B cell (primary cell): ENCODE measurements around the gene PAEP. TPM values are rescaled to one million over a fixed set of nuclear protein-coding genes. Genes with fewer than 3 reads are reported as not detected.

ENCODE experiments used
- ATAC-seq: fragments of 200-7000 bp; cut with Tn5 transposase; one replicate; pipeline ENCODE4 v1.10.0; 2021; ENCODE audit warnings: low read depth, mild to moderate bottlenecking, moderate number of reproducible peaks, moderate library complexity
- CTCF ChIA-PET: fragments of 350-600 bp; sonication (Branson Sonifier 250); formaldehyde crosslinking; loops from one replicate; lab custom pipeline; 2021; ENCODE audit warnings: antibody characterized with exemption, inconsistent platforms; lab: Charles Lee
- POLR2A ChIA-PET: fragments of 350-600 bp; sonication (Branson Sonifier 250); formaldehyde crosslinking; loops from one replicate; lab custom pipeline; 2021; ENCODE audit warnings: antibody characterized with exemption; lab: Charles Lee
- DNase-seq: peaks from one replicate; pipeline ENCODE4 v3.0.0; 2013
- H2AFZ ChIP-seq: 2 replicates; pipeline ENCODE4 v1.6.1; 2012; ENCODE audit warnings: mild to moderate bottlenecking, low read depth, low read length; ENCODE audit not compliant: insufficient read depth, poor library complexity, severe bottlenecking
- H3K27ac ChIP-seq, 2 donors: 1 replicate in 1 of 2; 2 replicates in 1 of 2; pipeline ENCODE4 v1.5.1; 2012 to 2013; ENCODE audit warnings: low read length in 2 of 2, mild to moderate bottlenecking in 2 of 2, moderate library complexity in 1 of 2
- H3K27me3 ChIP-seq, 4 experiments: fragments of 200-600 bp in 1 of 4; sonication (generic) in 1 of 4; replicated peaks in 1 of 4; 1 replicate in 2 of 4; 2 replicates in 2 of 4; pipeline versions ENCODE4 v1.6.1 to v1.7.0; 2013 to 2016; ENCODE audit warnings: low read length in 3 of 4, mild to moderate bottlenecking in 2 of 4, mixed read lengths in 1 of 4, moderate library complexity in 1 of 4; ENCODE audit not compliant: insufficient read depth in 4 of 4, control insufficient read depth in 3 of 4; ENCODE audit errors: control extremely low read depth in 1 of 4
- H3K36me3 ChIP-seq, 2 experiments: replicated peaks in 1 of 2; 1 replicate in 1 of 2; 2 replicates in 1 of 2; pipeline versions ENCODE4 v1.6.1 to v1.7.1; 2013; ENCODE audit warnings: low read length in 1 of 2; ENCODE audit not compliant: insufficient read depth in 2 of 2, control insufficient read depth in 1 of 2; ENCODE audit errors: control extremely low read depth in 1 of 2, extremely low read depth in 1 of 2
- H3K4me1 ChIP-seq, 2 donors: fragments of 200-600 bp in 1 of 2; sonication (generic) in 1 of 2; 1 replicate in 1 of 2; 2 replicates in 1 of 2; pipeline versions ENCODE4 v1.5.1 to v1.6.1; 2013 to 2017; ENCODE audit warnings: low read length in 2 of 2; ENCODE audit not compliant: control insufficient read depth in 2 of 2, insufficient read depth in 2 of 2
- H3K4me2 ChIP-seq: replicated peaks from 2 replicates; pipeline ENCODE3; 2012; ENCODE audit warnings: mild to moderate bottlenecking, low read depth, low read length; ENCODE audit not compliant: poor library complexity, severe bottlenecking
- H3K4me3 ChIP-seq, 5 experiments: fragments of 200-600 bp in 1 of 5; sonication (generic) in 1 of 5; 1 replicate in 3 of 5; 2 replicates in 2 of 5; pipeline versions ENCODE4 v1.5.1 to v1.7.0; 2011 to 2016; ENCODE audit warnings: low read length in 4 of 5, mild to moderate bottlenecking in 4 of 5, low read depth in 2 of 5, control low read depth in 1 of 5, moderate library complexity in 1 of 5; ENCODE audit not compliant: insufficient read depth in 1 of 5; ENCODE audit errors: control extremely low read depth in 1 of 5, extremely low read depth in 1 of 5
- H3K79me2 ChIP-seq: fragments of 200-600 bp; sonication (generic); one replicate; pipeline ENCODE4 v1.6.0; 2016; ENCODE audit warnings: low read length; ENCODE audit not compliant: control insufficient read depth, insufficient read depth
- H3K9ac ChIP-seq: fragments of 200-600 bp; sonication (generic); 2 replicates; pipeline ENCODE4 v1.6.1; 2017; ENCODE audit warnings: mild to moderate bottlenecking, low read length, moderate library complexity
- H3K9me3 ChIP-seq, 3 donors: one replicate each; pipeline versions ENCODE4 v1.6.1 to v1.7.1; 2013; ENCODE audit warnings: low read length in 2 of 3; ENCODE audit not compliant: control insufficient read depth in 2 of 3, insufficient read depth in 1 of 3; ENCODE audit errors: control extremely low read depth in 1 of 3
- H4K20me1 ChIP-seq: 2 replicates; pipeline ENCODE4 v1.6.0; 2012; ENCODE audit warnings: mild to moderate bottlenecking, low read length; ENCODE audit not compliant: insufficient read depth, control insufficient read depth, poor library complexity, severe bottlenecking
- H3K27ac Mint-ChIP-seq: one replicate; pipeline ENCODE4 v1.8.0; 2021; ENCODE audit warnings: mixed read lengths
- H3K27me3 Mint-ChIP-seq: one replicate; pipeline ENCODE4 v1.8.0; 2021; ENCODE audit warnings: mixed read lengths
- H3K4me1 Mint-ChIP-seq: one replicate; pipeline ENCODE4 v1.8.0; 2021; ENCODE audit warnings: mixed read lengths
- H3K4me3 Mint-ChIP-seq: one replicate; pipeline ENCODE4 v1.8.0; 2021; ENCODE audit warnings: mixed read lengths
- H3K9me3 Mint-ChIP-seq: one replicate; pipeline ENCODE4 v1.8.0; 2022; ENCODE audit warnings: mixed read lengths; ENCODE audit not compliant: insufficient read depth
- CTCF ChIP-seq: fragments of 200-600 bp; IDR thresholded peaks from one replicate; pipeline ENCODE4 v1.8.0; 2022; ENCODE audit warnings: antibody characterized with exemption, mild to moderate bottlenecking
- EZH2 ChIP-seq: IDR thresholded peaks from 2 replicates; pipeline ENCODE4 v1.6.1; 2012; ENCODE audit warnings: borderline replicate concordance, low read depth, mild to moderate bottlenecking, moderate library complexity, low read length; ENCODE audit not compliant: insufficient read depth, poor library complexity, severe bottlenecking
- WGBS: methylation state at CpG from one replicate; pipeline ENCODE4 v1.1.5; 2013; ENCODE audit warnings: missing lambda C conversion rate; ENCODE audit not compliant: insufficient coverage; 5-methylcytosine and 5-hydroxymethylcytosine counted together
- intact Hi-C: fragments of 100-400 bp; cut with micrococcal nuclease; formaldehyde crosslinking; loops from one replicate; pipeline ENCODE4 v1.10.0; 2022
- polyA plus RNA-seq: library from polyadenylated mRNA; depleted of rRNA; stranded (reverse); fragments of >200 nt; gene quantifications from 2 replicates; pipeline ENCODE4 v1.2.3, GENCODE V29; 2012
- total RNA-seq, 2 donors: library from RNA; stranded (reverse); fragments of 120-200 nt in 1 of 2; gene quantifications; 1 replicate in 1 of 2; 2 replicates in 1 of 2; pipeline versions ENCODE4 v1.2.3 to v1.2.4, GENCODE V29; 2013 to 2022

Gene PAEP
- total and polyA plus RNA-seq, 2 donors (not counting 1 experiment from before 2014, with no cell fraction given): not detected

- no peak overlapping the region for H3K9ac ChIP-seq
- Mint-ChIP-seq H3K27me3 (peaks cover 14% of the 10 kb centered on the region), H3K4me1 (no peaks in the 10 kb centered on the region), H3K9me3 (no peaks in the 10 kb centered on the region), H3K4me3 (no peak overlapping the region), H3K27ac (no peak overlapping the region)
- H3K36me3 ChIP-seq: no peaks in the 10 kb centered on the region
- ChIA-PET POLR2A (no interaction called here), CTCF (no interaction called here)
- no peak overlapping the region for H3K27ac ChIP-seq
- no peaks in the 10 kb centered on the region for H3K4me1 ChIP-seq
- DNase-seq: no peak
- no peak overlapping the region for H3K4me2 ChIP-seq
- H3K4me3 ChIP-seq: no peak overlapping the region
- no peaks in the 10 kb centered on the region for H3K9me3 ChIP-seq
- no peak for ATAC-seq
- H2AFZ ChIP-seq: no peak overlapping the region
- H3K27me3 ChIP-seq: no peaks in the 10 kb centered on the region
- no peaks in the 10 kb centered on the region for H3K79me2 ChIP-seq
- no peaks in the 10 kb centered on the region for H4K20me1 ChIP-seq
- intact Hi-C loops: no loop called here
- no peak for TF ChIP-seq EZH2
- no peak for TF ChIP-seq CTCF
- WGBS: no CpG with 5 or more reads among the region's 7 CpGs
Observed at GRCh38 chr9:135587658-135588057, 26.1 kb downstream of the PAEP start.

GRCh38 chr9:135588371-135588770 lies 26.8 kb downstream of the PAEP start:
- WGBS: 88% methylated on average over 9 of the region's 9 CpGs
- peaks cover 14% of the 10 kb centered on the region for H3K27me3 Mint-ChIP-seq

More at GRCh38 chr9:135588371-135588770, 26.8 kb downstream of the PAEP start:
- no peaks in the 10 kb centered on the region for H3K27me3 ChIP-seq
- ChIA-PET CTCF (no interaction called here), POLR2A (no interaction called here)
- H4K20me1 ChIP-seq: no peaks in the 10 kb centered on the region
- Mint-ChIP-seq H3K4me3 (no peak overlapping the region), H3K9me3 (no peaks in the 10 kb centered on the region), H3K4me1 (no peaks in the 10 kb centered on the region), H3K27ac (no peak overlapping the region)
- H3K9me3 ChIP-seq: no peaks in the 10 kb centered on the region
- no peak overlapping the region for H3K4me2 ChIP-seq
- TF ChIP-seq EZH2 (no peak), CTCF (no peak)
- H3K79me2 ChIP-seq: no peaks in the 10 kb centered on the region
- DNase-seq (no peak), ATAC-seq (no peak)
- H3K4me1 ChIP-seq: no peaks in the 10 kb centered on the region
- H3K27ac ChIP-seq: no peak overlapping the region
- no peak overlapping the region for H2AFZ ChIP-seq
- intact Hi-C loops: no loop called here
- H3K36me3 ChIP-seq: no peaks in the 10 kb centered on the region
- H3K9ac ChIP-seq: no peak overlapping the region
- H3K4me3 ChIP-seq: no peak overlapping the region
